ENCODE data around the gene WNT3A. TPM values are rescaled to one million over a fixed set of nuclear protein-coding genes. Genes with fewer than 3 reads are reported as not detected.

The WNT3A gene
- total and polyA plus RNA-seq, 4 donors = 0.09 to 3.1 (median 1.9) TPM

GRCh38 chr1:228094432-228095016 is 87.7 kb downstream of the WNT3A start:
- Histone ChIP-seq H3K4me3 (no peak overlapping the region), H3K27me3 (ENCODE audit: control insufficient read depth in 3 of 3, insufficient read depth in 3 of 3, low read length in 2 of 3) (no peaks in the 10 kb centered on the region), H3K9ac (ENCODE audit: insufficient read depth in 1 of 2, low read length in 2 of 2) (no peak overlapping the region), H3K4me1 (ENCODE audit: control insufficient read depth in 5 of 5, insufficient read depth in 5 of 5, low read length in 5 of 5) (peaks cover 0 to 36% (median 6%) of the 10 kb centered on the region in 5 donors), H3K36me3 (ENCODE audit: control insufficient read depth in 4 of 4, insufficient read depth in 4 of 4, low read length in 4 of 4) (peaks cover 7 to 44% (median 34%) of the 10 kb centered on the region in 4 donors), H3K9me3 (ENCODE audit: control insufficient read depth in 4 of 4, insufficient read depth in 3 of 4, low read length in 3 of 4) (peaks cover 0 to 13% (median 4%) of the 10 kb centered on the region in 4 donors), H3K27ac (ENCODE audit: low read depth in 1 of 2, low read length in 1 of 2) (no peak overlapping the region)
- no peak for ATAC-seq (ENCODE audit: insufficient read depth, low FRiP score)
- no peak for DNase-seq
- TF ChIP-seq CTCF (IDR thresholded peaks at IDR 0.05; ENCODE audit: control extremely low read depth, extremely low read depth) = no peak
- WGBS, 2 donors = 91 to 96% methylated on average over 13 of the region's 13 CpGs

- Histone ChIP-seq H3K9me3 (ENCODE audit: control insufficient read depth in 4 of 4, insufficient read depth in 3 of 4, low read length in 3 of 4) (peaks cover 0 to 13% (median 4%) of the 10 kb centered on the region in 4 donors), H3K9ac (ENCODE audit: insufficient read depth in 1 of 2, low read length in 2 of 2) (no peak overlapping the region), H3K27ac (ENCODE audit: low read depth in 1 of 2, low read length in 1 of 2) (no peak overlapping the region), H3K27me3 (ENCODE audit: control insufficient read depth in 3 of 3, insufficient read depth in 3 of 3, low read length in 2 of 3) (no peaks in the 10 kb centered on the region), H3K4me1 (ENCODE audit: control insufficient read depth in 5 of 5, insufficient read depth in 5 of 5, low read length in 5 of 5) (peaks cover 0 to 30% (median 6%) of the 10 kb centered on the region in 5 donors), H3K4me3 (no peak overlapping the region), H3K36me3 (ENCODE audit: control insufficient read depth in 4 of 4, insufficient read depth in 4 of 4, low read length in 4 of 4) (peaks cover 9 to 48% (median 35%) of the 10 kb centered on the region in 4 donors)
- DNase-seq (no peak), ATAC-seq (ENCODE audit: insufficient read depth, low FRiP score) (no peak)
- 98% methylated on average over 4 of the region's 4 CpGs for WGBS, 2 donors
- no peak for TF ChIP-seq CTCF (IDR thresholded peaks at IDR 0.05; ENCODE audit: control extremely low read depth, extremely low read depth)
Measured at GRCh38 chr1:228095161-228095560, 88.4 kb downstream of the WNT3A start.

- no peak for TF ChIP-seq CTCF (IDR thresholded peaks at IDR 0.05; ENCODE audit: control extremely low read depth, extremely low read depth)
- Histone ChIP-seq H3K4me3 (no peak overlapping the region), H3K27ac (ENCODE audit: low read depth in 1 of 2, low read length in 1 of 2) (no peak overlapping the region), H3K9ac (ENCODE audit: insufficient read depth in 1 of 2, low read length in 2 of 2) (no peak overlapping the region), H3K9me3 (ENCODE audit: control insufficient read depth in 4 of 4, insufficient read depth in 3 of 4, low read length in 3 of 4) (peaks cover 0 to 13% (median 4%) of the 10 kb centered on the region in 4 donors), H3K4me1 (ENCODE audit: control insufficient read depth in 5 of 5, insufficient read depth in 5 of 5, low read length in 5 of 5) (peaks cover 0 to 24% (median 1%) of the 10 kb centered on the region in 5 donors), H3K36me3 (ENCODE audit: control insufficient read depth in 4 of 4, insufficient read depth in 4 of 4, low read length in 4 of 4) (peaks cover 9 to 51% (median 36%) of the 10 kb centered on the region in 4 donors), H3K27me3 (ENCODE audit: control insufficient read depth in 3 of 3, insufficient read depth in 3 of 3, low read length in 2 of 3) (no peaks in the 10 kb centered on the region)
- DNase-seq = no peak
- 90 to 92% methylated on average over 8 of the region's 8 CpGs for WGBS, 2 donors
- no peak for ATAC-seq (ENCODE audit: insufficient read depth, low FRiP score)
Measured at GRCh38 chr1:228095938-228096337, 89.1 kb downstream of the WNT3A start.

Measured in lung (tissue), 12 donors.